GM12874 (cell line): ENCODE measurements around the gene CST2.

Source experiments
- TF ChIP-seq, protein P1 (sequence below): IDR thresholded peaks from 2 replicates; pipeline ENCODE4 v1.5.1; 2011; ENCODE audit warnings: low read depth, mild to moderate bottlenecking, control low read depth, low read length, moderate library complexity; ENCODE audit not compliant: insufficient read depth

Gene CST2, protein sequence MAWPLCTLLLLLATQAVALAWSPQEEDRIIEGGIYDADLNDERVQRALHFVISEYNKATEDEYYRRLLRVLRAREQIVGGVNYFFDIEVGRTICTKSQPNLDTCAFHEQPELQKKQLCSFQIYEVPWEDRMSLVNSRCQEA

DNA sequence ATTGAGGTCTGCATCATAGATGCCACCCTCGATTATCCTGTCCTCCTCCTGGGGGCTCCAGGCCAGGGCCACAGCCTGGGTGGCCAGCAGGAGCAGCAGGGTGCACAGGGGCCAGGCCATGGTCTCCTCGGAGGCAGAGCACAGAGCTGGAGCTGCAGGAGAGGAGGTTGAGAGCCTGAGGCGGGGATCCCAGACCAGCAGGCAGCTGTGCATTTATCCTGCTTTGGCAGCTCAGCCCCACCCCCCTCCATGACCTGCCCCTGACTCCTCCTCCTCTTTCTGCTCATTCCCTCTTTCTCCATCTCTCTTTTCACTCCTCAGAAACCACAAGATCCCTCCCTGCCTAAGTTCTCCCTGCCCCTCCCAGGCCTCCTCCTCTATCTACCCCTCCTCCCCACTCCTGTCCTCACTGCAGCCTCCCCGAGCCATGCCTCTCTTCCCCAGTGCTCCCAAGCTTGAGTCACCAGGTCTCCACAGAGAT lies at the start of gene CST2:
Gene CST2, minus strand, starts transcription at position 189 of the 481 bp plus-strand sequence. Its CDS starts 69 bp downstream, at position 120.
- TF ChIP-seq, protein P1, sequence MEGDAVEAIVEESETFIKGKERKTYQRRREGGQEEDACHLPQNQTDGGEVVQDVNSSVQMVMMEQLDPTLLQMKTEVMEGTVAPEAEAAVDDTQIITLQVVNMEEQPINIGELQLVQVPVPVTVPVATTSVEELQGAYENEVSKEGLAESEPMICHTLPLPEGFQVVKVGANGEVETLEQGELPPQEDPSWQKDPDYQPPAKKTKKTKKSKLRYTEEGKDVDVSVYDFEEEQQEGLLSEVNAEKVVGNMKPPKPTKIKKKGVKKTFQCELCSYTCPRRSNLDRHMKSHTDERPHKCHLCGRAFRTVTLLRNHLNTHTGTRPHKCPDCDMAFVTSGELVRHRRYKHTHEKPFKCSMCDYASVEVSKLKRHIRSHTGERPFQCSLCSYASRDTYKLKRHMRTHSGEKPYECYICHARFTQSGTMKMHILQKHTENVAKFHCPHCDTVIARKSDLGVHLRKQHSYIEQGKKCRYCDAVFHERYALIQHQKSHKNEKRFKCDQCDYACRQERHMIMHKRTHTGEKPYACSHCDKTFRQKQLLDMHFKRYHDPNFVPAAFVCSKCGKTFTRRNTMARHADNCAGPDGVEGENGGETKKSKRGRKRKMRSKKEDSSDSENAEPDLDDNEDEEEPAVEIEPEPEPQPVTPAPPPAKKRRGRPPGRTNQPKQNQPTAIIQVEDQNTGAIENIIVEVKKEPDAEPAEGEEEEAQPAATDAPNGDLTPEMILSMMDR = no peak

DNA sequence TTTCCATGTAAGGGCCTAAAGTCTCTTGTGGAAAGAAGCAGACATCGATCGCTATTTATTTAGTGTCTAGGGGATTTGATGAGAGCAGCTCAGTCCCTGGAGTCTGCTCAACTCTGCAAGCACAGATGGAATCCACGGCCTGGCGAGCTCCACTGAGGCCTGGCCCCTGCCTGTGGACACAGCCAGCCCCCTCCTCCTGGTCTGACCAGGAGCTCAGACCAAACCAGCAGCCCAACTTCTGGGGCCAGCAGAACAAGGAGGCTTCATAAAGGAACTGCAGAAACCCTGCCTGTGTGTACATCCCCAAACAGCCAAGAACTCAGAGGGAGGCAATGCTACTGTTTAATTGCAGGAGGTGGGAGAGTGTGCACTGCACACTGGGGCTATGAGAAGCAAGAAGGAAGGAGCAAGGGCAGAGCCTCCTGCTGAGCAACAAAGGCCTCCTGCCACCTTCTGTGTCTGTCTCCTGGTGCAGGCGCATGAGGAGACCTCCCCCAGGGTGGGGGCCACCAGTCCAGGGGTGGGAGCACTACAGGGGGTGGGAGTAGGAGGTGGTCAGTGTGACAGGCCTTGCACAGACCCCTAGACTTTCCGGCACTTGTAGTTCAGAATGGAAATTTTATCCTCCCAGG lies 49.2 kb upstream of the CST2 start:
- TF ChIP-seq, protein P1 = no peak

DNA sequence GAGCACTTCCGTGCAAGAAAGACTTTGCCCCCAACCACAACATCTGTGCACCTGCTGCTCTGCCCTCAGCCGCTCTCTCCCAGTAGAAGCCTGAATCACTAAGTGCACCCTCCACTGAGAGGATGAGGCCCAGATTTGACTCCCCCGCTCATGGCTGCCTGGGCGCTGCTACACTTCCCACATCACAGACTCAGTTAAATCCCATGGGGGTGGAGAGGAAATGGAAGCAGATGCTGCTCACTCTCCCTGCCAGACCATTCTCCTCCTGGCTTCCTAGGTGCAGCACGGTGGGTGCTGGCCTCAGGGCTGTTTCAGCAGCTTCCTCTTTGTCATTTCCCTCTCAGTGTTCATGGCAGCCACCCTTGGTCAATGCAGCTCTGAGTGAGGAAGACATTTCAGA lies 48.2 kb upstream of the CST2 start:
- TF ChIP-seq, protein P1 = no peak

DNA sequence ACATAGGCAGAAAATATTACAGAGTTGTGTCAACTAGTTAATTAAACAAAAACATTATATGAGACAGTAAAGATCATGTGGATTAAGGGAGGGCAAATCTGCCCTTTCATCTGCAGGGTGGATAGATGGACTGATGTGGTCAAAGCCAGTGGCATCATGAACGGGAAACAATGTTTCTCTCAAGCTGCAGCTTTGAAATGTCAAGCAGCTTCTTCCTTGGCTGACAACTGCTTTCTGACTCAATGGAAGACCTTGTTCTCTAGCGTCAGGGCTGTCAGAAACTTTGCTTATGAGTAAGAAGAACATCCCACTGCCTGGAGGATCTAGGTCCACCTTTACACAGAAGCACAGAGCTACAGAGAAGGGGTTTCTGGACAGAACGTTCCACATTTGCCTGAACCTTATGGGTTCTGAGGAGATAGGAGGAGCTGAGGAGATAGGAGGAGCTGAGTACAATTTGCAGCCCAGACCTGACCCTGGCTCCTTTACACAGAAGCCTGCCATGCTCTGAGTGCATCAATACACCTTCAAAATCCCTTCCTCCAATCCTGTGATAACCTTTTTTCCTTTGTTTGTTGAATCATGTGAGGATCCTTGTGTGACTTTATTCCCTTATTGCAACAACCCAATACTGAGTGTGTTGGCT lies 47.0 kb upstream of the CST2 start:
- TF ChIP-seq, protein P1 = no peak

DNA sequence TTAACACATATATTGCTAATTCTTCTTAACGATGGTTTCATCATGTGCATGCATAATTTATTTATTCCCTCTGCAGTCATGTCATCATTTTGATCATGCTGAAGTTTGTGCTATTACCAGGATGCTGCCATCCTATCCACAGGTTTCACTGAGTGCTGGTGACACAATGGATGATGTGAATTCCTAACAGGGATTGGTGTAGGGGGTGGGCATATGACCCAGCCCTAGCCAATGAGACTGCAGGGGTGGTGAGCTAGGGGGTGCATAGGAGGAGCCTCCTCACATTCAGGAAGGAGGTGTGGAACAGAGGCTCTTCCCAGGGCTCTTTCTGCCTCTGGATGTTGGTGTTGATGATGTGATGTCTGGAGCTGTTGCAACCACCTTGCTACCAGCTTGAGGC lies 45.5 kb upstream of the CST2 start:
- TF ChIP-seq, protein P1 = no peak

DNA sequence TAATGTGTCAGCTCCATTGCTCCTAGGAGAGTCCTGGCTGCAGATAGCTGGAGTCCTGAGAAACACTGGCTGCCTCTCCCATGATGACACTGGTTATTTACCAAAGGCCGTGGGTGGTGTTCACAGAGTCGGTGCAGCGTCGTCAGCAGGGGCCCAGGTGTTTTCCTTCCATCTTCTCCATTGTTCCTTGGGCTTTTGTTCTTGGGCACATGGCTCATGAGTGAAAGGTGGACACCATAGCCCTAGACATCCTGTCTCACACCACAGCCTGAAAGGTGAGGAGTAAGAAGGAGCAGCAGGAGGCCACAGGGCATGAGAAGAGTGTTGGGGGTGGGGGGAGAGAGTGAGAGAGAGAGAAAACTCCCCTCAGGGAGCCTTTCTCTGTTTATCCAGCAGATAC lies 43.9 kb upstream of the CST2 start:
- TF ChIP-seq, protein P1 = no peak

DNA sequence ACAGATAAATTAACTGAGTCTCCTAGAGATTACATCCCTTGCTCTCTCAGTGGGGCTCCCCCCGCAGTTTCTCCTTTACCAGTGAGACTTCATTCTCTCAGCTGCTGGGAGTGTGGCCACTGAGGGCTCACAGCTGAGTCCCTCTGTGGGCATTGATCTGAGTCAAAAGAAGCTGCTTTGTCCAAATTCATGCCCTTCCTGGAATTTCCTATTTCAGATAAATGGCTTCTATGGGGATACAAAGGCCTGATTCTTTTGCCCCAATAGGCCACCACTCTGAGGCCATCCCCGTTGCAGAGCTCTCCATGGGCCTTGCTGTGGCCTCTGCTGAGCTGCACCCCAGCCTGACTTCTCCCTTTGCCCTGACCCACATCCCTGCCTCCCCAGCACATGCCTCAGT lies 43.0 kb upstream of the CST2 start:
- TF ChIP-seq, protein P1 = no peak
